Measurements from ENCODE around the gene PALLD.

PALLD gene

DNA sequence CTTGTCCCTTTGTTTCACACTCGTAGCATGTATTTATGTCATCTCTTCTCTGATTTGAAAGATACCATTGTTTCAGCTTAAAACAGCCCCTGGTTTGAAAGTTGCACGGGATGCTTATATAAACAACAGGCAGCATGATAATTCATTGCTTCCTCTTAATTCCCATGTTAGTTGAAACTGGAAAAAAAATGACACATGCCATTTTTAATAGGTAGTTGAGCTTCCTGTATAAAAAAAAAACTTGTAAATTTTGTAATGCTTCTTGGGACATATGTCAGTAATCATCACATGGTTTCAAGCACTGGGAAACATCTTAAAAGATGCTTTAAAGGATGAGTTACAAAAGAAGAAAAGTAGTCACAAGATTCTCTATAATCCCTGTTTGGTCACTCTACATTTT is 243.0 kb downstream of the PALLD start:
- DNase-seq = no peak

DNA sequence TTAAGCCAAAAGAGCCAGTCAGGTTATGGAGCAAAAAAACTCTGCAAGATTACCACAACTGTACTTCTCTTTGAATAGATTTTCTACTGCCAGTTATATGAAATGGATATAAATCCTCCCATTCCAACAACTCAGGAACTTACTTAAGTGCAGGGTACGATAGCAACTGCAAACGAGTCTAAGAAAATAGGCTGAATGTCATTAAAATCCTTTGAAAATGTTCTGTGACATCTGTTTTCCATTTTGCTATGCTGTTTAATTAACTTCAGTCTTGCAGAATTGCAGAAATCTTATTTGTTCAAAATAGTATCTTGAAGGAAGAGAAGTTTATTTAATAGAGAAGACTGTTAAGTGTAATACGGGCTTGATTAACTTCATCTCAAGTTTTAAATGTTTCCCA is 243.8 kb downstream of the PALLD start:
- DNase-seq = no peak

DNA sequence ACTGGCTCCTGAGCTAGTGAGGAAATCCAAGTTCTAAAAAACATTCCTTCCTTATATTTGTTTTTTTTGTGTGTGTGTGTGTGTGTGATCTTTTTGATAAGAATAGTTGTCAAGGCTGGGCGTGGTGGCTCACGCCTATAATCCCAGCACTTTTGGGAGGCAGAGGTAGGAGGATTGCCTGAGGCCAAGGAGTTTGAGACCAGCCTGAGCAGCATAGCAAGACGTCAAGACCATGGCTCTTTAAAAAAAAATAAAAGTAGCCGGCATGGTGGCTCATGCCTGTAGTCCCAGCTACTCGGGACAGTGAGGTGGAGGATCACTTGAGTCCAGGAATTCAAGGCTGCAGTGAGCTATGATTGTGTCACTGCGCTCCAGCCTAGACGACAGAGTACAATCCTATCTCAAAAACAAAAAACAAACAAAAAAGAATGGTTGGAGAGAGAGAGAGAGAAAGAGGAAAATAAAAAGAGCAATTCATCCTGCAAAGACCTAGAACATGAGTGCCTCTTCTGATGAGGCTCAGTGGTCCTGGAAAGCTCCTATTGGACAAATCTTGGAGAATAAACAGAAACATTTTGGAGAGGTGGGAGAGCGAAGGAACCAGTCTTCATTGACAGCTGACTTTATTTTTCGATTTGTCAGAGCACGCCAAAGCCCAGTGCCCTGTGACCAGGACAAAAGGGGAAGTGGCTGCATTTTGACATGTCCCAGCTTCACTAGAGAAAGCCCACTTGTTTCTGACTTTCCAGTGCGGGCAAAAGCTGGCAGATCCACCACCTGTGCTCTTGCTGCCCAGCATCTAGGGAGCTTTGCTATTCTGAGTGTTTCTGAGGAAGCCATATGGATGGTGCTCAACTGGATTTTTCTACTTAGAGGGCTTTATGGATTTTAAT is 244.7 kb downstream of the PALLD start:
- DNase-seq = no peak

DNA sequence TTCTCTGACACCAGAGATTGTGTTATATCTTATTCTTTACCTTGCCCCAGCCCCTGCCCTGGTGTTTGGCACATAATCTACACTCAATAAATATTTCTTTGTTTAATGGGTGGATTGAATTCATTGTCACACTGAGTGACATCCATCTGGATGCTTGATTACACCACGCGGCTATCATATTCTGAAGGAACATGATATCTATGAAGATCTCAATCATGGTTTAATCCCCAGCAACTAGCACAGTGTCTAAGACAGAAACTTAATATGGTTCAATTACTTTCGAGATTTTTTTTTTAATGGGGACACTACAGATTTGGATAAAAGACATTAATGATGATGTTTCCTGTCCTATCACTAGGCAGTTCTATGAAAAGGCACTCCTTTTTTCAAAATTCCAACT is 246.3 kb downstream of the PALLD start:
- DNase-seq = no peak

DNA sequence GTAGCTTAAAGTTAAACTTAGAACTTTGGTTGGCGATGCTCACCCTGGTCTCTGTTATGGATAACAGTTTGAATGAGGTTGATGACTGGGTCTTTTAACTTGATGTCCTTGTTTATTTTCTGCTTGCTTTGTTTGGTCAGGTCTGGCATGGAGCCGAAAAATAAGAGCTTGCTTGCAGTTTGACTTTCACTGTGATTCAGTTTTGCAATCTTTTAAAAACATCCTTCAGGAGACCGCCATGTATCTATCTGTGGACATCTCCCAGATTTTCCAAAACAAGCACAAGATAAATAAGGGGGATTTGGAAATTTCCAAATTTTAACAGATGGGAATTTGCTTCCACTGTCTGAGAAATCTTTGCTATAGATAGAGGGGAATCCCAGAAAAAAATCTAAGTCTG is 246.7 kb downstream of the PALLD start:
- no peak for DNase-seq

DNA sequence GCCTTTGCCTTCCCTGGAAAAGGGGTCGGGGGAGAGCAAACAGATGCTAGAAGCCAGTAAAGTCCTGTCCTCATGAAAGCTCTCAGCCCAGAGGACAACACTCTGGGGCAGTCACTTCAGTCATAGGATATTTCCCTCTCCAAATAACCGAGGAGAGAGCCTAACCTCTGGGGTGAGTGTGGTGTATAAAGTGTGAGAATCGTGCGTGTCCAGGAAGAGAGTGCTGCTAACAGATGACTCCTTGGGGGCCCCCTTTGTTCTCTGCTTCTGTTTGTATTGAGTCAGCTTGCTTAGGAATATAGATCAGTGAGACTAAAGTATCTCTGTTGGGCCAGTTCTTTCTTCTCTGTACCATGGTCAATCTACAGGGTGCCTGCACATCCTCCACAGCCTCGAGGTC is 247.2 kb downstream of the PALLD start:
- DNase-seq = no peak

DNA sequence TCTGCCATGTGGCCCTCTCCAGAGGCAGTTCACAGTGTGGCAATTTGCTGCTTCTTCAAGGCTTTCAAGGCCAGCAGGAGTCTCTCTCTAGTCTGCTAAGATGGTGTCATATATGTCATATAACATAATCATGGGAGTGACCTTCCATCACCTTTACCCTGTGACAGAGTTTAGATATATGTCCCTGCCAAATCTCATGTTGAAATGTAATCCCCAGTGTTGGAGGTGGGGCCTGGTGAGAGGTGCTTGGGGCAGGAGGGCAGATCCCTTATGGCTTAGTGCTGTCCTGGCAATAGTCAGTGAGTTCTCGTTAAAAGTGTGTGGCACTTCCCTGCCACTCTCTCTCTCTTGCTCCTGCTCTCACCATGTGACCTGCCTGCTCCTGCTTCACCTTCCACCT is 252.0 kb downstream of the PALLD start:
- DNase-seq = no peak

DNA sequence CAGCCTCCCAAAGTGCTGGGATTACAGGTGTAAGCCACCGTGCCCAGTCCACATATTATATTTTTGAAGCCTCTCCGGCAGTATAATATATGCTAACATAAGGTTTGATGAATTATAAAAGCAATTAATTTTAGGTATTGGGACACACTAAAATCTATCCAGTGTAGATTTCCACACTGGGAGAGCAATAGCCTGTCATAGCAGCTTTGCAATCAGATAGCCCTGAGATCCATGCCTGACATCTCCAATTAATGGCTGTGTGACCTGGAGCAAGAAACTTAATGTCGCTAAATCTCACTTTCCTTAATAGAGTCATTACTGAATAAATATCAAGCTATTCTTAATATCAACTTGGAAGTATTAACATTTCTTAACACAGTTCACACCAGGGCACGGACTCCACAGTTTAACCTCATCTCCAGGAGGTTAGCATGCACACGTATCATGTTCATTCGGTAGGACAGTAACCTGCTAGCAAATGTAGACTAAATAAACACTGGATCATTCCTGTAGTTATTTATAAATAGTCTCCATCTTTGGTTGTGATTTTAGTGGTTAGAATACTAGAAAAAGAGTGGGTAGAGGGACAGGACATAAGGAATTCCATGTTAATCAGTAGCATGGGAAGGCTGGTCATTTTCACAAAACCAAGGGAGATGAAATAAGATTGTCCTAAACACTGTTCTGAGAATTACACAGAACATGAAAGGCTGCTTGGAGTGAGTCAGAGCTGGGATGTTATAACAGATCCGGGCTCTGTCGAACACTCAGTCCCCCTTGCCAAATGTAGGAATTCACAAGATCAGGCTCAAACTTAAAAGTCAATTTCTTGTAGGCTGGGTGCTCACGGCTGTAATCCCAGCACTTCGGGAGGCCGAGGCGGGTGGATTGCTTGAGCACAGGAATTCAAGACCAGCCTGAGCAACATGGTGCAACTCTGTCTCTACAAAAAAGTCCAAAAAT is 254.7 kb downstream of the PALLD start:
- DNase-seq = no peak

DNA sequence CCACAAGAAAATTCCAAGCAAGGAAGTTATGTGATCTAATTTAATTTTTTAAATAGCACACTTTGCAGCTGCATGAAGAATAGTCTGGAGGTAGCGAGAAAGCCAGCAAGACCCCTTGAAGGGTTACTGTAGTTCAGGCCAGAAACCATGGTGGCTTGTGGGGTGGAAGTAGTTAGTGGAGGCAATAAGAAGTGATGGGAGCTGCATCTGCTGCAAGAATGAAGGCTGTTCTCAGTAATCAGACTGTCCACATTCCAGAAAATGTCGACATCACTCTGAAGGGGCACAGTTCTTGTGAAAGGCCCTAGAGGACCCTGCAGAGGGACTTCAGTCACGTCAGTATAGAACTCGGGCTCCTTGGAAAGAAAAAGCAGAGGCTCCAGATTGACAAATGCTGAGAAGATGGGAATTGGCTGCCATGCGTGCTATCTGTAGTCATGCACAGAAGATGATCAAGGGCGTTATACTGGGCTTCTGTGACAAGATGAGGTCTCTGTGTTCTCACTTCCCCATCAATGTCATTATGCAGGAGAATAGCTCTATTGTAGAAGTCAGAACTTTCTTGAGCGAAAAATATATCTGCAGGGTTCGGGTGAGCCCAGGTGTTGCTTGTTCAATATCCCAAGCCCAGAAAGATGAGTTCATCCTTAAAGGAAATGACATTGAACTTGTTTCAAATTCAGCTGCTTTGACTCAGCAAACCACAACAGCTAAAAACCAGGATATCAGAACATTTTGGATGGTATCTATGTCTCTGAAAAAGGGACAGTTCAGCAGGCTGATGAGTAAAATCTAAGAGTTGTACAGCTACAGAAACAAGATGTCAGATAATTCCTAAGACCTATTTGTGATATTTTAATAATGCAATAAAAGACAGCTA is 259.0 kb downstream of the PALLD start:
- DNase-seq = no peak

DNA sequence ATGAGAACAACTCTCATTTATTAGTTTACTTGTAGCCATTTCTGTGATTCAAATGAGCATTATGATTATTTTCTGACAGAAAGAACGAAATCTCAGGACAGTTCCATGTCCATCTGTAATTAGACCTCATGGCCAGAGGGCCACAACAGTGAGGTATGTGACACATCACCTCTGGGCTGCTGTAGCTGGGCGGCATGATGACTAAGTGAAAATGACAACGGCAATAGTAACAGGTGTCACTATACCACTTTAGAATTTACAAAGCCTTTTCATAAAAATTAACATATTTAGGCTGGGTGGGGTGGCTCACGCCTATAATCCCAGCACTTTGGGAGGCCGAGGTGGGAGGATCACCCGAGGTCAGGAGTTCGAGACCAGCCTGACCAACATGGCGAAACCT is 260.6 kb downstream of the PALLD start:
- DNase-seq = no peak

DNA sequence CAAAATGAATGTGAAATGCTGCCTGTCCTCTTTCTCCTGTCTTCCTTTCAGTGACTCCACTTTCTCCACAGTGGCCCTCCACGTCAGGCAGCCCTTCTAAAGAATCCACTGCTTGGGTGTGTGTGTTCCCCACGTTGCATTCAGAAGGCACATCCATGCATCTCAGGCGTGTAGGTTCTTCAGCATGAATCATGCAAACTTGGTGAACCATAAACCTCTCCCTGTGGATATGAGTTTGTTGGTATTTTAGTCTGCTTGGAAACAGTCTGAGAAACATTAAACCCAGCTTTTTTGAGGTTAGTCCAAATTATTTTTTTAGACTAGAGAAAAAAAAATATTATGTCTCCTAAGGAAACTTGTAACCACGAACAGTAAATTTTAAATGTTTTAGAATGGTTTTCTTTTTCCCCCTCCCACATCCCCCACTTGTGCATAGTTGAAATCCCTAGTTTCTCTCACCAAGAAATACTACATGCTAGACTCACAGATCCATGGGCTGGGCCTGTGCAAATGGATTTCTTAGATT is 261.6 kb downstream of the PALLD start:
- no peak for DNase-seq

DNA sequence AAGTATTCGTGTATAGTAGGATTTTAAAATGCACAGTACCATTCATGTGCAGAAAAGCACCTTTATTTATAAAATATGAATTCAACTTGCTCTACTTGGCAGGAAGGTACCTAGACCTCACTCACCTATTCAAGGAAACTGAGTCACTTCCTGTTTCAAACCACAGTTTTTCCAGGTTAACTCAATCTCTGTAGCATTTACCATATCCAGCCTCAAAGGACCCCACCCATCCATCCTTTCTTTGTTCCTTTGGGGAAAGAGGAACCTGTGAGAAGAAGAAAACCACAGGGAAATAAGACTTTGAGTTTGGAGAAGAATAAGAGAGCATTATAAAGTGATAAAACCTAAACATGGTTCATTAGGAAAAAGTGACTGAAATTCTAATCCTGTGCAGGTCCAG is 262.5 kb downstream of the PALLD start:
- DNase-seq = no peak

DNA sequence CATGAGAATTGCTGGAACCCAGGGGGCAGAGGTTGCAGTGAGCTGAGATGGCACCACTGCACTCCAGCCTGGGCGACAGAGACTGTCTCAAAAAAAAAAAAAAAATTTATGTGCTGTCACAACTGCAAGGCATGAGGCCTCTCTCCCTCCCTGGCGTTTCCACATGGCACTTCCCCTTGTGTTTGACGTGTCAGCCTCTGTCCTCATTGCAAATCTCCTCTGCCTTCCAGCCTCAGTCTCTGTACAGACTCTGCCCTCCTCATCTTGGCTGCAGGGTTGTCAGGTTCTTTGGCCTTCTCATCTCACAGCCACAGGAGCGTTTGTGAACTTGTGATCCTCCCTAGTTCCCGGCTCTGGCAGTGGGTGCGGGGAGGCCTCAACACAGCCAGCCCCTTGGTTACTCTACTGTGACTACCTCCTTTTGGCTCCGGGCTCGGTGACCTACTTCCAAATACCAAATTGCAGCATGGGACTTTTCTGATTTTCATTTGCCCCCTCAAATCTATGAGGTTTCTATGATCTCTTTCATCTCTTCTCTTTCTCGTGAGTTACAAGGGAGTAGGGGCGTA is 263.2 kb downstream of the PALLD start:
- DNase-seq = no peak

DNA sequence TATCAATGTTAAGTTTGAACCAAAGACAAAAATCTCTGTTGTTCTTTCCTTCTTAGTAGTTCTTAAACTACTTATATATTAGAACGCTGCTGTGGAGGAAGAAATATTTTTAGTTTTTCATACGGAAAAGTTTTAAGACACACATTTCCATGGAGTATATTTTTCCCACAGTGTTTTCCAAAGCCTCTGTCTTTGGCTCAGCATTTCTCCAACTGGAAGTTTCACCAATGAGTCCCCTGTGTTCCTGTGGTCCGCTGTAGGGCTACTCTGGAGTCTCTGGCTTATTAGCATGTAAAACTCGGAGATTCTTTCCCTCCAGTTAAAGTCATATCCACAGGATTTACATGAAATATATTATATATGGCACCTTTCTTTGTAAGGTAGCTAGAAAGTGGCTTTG is 264.2 kb downstream of the PALLD start:
- no peak for DNase-seq

DNA sequence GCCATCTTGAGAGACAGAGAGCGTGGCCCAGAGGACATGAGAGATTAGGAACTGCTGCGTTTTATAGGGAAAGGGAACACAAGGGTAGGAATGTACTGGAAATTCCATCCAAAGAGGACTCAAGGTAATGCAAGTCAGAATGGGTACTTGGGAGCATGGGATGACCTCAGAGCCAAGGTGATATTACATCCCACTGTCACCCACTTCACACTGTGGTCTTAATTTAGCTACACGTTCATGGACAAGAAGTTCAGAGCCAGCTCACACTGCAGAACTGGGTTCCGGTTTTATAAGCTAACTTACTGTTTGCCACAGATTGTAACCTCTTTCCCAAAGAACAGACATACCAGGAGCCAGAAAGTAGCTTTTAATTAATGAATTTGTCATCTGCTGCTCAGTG is 268.5 kb downstream of the PALLD start:
- DNase-seq = no peak

DNA sequence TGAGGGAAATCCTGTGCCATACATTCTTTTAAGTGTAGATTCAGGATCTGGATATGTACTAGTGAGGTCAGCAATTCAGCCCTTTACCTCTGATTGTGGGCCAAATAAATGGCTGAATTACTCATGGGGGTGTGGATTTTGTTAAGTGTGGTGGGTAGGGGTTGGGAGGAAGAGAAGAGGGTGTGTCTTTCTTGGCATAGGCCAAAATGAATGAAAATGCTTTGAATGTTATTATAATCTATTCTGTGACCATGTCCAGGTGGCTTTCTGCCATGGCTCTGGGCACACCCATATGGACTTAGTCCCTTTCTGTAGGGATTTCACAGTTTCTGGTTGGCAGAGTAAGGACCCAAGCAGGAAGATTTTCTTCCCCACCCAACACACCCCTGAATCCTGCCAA is 268.9 kb downstream of the PALLD start:
- no peak for DNase-seq

DNA sequence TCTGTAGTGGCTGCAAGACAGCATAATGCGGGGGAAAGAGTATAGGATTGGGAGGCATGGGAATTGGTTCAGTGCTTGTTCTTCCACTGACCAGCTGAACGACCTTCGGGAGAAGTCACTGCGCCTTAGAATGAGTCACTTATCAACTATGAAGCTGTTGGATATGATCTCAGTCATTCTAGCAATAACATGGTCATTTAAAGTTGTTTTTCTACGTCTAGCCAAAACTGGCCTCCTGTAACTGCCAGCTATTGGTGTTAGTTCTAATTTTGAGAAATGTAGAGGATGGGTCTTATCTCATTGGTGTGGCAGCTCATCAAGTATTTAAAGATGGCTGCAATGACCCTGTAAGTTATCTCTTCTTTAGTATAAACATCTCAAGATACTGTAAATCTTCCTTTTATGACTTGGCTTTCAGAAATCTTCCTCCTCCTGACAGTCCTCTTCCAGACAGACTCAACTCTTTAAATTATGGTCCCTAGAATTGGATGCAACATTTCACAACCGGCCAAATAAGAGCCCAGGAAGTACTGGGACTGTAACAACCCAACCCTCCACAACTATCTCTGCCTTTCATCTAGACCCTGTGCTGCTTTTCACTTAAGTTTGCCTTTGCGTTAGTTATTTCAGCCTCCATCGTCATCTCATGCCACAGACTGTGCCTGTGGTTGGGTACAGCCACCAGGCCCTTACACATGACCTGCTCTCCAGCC is 269.9 kb downstream of the PALLD start:
- DNase-seq = no peak

DNA sequence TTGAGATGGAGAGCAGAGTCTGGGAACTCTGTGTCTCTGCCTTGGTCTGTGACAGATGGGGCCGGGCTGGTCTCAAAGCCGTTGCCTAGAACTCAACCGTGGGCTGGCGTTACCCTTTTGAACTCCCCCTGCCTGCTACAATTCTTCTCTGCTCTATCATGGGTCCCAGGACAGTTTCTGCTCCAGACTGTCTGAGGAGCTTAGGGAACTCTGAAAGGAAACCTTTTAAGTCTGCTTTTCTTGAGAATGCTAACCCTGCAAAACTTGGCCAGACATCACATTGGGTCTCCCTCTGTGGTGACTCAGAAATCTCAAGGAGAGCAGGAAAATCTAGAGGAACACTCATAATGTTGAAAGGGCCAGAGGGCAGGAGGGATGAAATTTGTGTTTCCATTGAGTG is 272.6 kb downstream of the PALLD start:
- no peak for DNase-seq

DNA sequence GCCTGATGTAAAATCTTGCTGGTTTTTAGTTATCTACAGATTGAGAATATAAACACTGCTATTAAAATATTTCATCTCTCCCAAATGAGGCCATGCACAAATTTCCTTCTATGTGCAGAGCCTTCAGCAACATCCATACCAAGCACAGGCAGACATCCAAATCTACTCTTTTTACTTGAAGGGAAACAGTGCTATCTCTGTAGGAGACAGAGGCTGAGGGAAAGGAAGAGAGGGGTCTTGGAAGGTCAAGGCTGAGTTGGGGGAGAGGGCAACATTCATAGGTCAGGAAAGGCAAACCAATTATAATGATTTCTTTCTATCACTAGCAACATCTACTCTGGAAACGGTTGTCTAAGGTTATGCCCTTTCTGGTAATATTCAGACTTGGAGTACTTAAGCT is 273.0 kb downstream of the PALLD start:
- DNase-seq = no peak

DNA sequence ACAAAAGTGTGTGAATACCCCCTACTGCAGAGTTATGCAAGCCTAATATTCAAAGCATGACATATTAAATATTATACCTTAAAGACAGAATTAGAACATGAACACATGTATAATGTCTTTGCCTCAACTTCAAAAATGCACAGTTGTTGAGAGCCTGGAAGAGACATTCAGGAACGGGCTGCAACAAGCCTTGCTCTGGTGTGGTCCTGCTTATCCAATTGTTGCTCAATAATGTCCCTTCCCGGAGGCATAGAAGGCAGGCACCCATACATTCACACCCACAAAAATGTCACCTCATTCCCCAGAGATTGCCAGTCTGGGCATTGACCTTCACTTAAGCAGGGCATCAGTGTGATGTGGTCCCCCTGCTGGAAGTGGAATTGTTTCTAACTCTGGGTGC is 274.4 kb downstream of the PALLD start:
- no peak for DNase-seq

DNA sequence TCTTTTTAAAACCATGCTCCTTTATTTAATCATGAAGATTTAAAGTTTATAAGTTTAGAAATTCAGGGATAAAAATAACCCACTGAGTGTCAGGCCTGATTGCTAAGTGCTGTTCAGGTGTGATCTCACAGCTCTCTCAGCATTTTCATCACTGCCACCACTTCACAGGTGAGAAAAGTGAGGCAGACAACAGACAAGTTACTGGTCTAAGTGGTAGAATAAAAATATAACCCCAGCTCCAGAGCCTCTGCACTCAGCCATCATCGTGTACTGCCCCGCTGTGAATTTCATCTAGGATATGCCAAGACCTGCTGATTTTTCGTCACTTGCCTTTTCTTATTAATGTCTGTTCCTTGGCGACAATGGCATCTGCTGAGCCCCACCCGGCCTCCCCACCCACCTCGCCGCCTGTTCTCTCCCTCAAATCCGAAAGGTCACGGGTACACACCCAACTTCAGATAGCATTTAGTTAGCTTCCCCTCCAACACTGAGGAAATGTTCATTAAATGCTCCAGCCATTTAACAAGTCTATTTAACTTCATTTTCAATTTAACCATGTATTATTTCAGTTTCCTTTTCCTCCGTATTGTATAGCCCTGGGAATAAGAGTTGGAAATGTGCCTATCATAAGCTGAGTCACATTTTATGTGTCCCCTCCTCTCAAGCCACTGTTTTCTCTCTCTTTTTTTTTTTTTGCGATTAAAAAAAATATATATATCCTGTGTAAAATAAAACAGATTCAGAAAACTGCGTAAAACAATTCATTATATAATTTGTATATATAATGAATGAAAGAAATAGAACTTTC is 276.7 kb downstream of the PALLD start:
- no peak for DNase-seq
